ENCODE measurements around the gene VWA3B.
"Not testable (repeated sequence)": the region's sequence is repeated elsewhere in the genome, so short reads cannot be mapped to it uniquely, and the experiment has no call there.

Gene VWA3B

GRCh38 chr2:98247383-98247782 is 160.4 kb downstream of the VWA3B start:
- no peak for DNase-seq (ENCODE audit: low spot score)

- DNase-seq (ENCODE audit: low spot score), result no peak
These were observed 165.2 kb downstream of the VWA3B start for GRCh38 chr2:98252038-98252773.

- no peak for DNase-seq (ENCODE audit: low spot score)
These were observed 166.6 kb downstream of the VWA3B start for GRCh38 chr2:98253461-98254070.

- DNase-seq (ENCODE audit: low spot score), result no peak
These were observed 167.6 kb downstream of the VWA3B start for GRCh38 chr2:98254504-98255059.

- no peak for DNase-seq (ENCODE audit: low spot score)
These were observed 171.9 kb downstream of the VWA3B start for GRCh38 chr2:98258906-98259305.

GRCh38 chr2:98263362-98263761 is 176.4 kb downstream of the VWA3B start:
- DNase-seq (ENCODE audit: low spot score), result no peak

- DNase-seq (ENCODE audit: low spot score), result not testable (repeated sequence)
These were observed 181.3 kb downstream of the VWA3B start for GRCh38 chr2:98268225-98268624.

- DNase-seq (ENCODE audit: low spot score), result peak; percentile 70
These were observed 182.3 kb downstream of the VWA3B start for GRCh38 chr2:98269274-98269673.

- DNase-seq (ENCODE audit: low spot score), result no peak
These were observed 182.9 kb downstream of the VWA3B start for GRCh38 chr2:98269830-98270229.

GRCh38 chr2:98277162-98277859 is 190.3 kb downstream of the VWA3B start:
- DNase-seq (ENCODE audit: low spot score), result no peak

GRCh38 chr2:98278074-98278473 is 191.1 kb downstream of the VWA3B start:
- no peak for DNase-seq (ENCODE audit: low spot score)

- DNase-seq (ENCODE audit: low spot score), result no peak
These were observed 193.6 kb downstream of the VWA3B start for GRCh38 chr2:98280376-98281102.

GRCh38 chr2:98281607-98282006 is 194.6 kb downstream of the VWA3B start:
- DNase-seq (ENCODE audit: low spot score), result no peak

- peak; percentile 12 for DNase-seq (ENCODE audit: low spot score)
These were observed 195.1 kb downstream of the VWA3B start for GRCh38 chr2:98282109-98282508.

GRCh38 chr2:98293030-98293429 is 206.1 kb downstream of the VWA3B start:
- no peak for DNase-seq (ENCODE audit: low spot score)

- no peak for DNase-seq (ENCODE audit: low spot score)
These were observed 207.1 kb downstream of the VWA3B start for GRCh38 chr2:98293931-98294687.

- no peak for DNase-seq (ENCODE audit: low spot score)
These were observed 207.7 kb downstream of the VWA3B start for GRCh38 chr2:98294711-98295110.

- DNase-seq (ENCODE audit: low spot score), result no peak
These were observed 208.3 kb downstream of the VWA3B start for GRCh38 chr2:98295275-98295674.

GRCh38 chr2:98295721-98296414 is 208.9 kb downstream of the VWA3B start:
- no peak for DNase-seq (ENCODE audit: low spot score)

GRCh38 chr2:98296440-98296839 is 209.5 kb downstream of the VWA3B start:
- DNase-seq (ENCODE audit: low spot score), result no peak
